Frontal cortex (tissue), 4 donors: ENCODE measurements around the gene PLCH2. TPM values are rescaled to one million over a fixed set of nuclear protein-coding genes. Genes with fewer than 3 reads are reported as not detected.
"Not testable (repeated sequence)": the region's sequence is repeated elsewhere in the genome, so short reads cannot be mapped to it uniquely, and the experiment has no call there.

Source experiments
- DNase-seq, 2 donors: peaks; one replicate each; pipeline ENCODE4 v3.0.0; 2012; ENCODE audit warnings: low spot score in 2 of 2
- FAIRE-seq: peaks from 2 replicates; lab custom pipeline; 2012; peaks lifted over from hg19 to GRCh38; lab: Jason Lieb, UNC
- total RNA-seq: library from RNA; depleted of rRNA; stranded (reverse); fragments of >200 nt; gene quantifications from one replicate; pipeline ENCODE4 v1.2.3, GENCODE V29; 2014
- donor health status: control.
- donor health status: control.
- donor health status: control.

Gene PLCH2
- total RNA-seq, 1 donor from 2014 or later = 9.0 TPM

DNA sequence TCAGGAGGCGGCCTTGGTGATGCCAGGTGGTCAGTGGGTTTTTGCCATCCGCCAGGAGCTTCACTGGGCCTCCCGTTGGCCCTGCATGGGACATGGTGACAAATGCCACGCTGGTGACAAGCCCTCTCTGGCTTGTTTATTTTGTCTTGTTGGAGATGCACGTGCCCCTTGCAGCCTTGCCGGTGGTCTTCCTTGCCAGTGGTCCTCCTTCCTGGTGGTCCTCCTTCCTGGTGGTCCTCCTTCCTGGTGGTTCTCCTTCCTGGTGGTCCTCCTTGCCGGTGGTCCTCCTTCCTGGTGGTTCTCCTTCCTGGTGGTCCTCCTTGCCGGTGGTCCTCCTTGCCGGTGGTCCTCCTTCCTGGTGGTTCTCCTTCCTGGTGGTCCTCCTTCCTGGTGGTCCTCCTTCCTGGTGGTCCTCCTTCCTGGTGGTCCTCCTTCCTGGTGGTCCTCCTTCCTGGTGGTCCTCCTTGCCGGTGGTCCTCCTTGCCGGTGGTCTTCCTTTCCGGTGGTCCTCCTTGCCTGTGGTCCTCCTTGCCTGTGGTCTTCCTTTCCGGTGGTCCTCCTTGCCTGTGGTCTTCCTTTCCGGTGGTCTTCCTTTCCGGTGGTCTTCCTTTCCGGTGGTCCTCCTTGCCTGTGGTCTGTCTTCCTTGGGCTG, 16.9 kb upstream of the PLCH2 start:
- not testable (repeated sequence) for DNase-seq, FAIRE-seq

DNA sequence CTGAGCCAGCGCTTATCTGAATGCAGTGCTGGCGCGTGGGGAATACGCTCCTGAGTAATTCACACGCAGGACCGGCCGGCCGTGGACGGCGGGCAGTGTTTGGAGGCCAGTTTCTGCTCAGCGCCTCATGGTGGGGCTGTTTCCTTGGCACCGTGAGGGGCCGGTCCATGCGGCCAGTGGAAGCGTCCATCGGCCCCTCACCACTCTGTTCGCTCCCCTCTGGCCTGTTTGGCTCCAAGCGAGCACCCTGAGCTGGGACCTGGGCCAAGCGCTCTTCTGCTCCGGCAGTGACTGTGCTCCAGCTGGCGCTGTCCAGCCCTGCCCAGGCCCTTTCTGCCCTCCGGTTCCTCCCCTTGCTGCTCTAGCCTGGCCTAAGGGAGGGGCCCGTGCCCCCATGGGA, 16.3 kb upstream of the PLCH2 start:
- no peak for FAIRE-seq
- peak; percentile 82 to 83 for DNase-seq

GRCh38 chr1:2460203-2460602, 15.9 kb upstream of the PLCH2 start:
- DNase-seq (no peak), FAIRE-seq (no peak)

GRCh38 chr1:2460996-2461751, 14.9 kb upstream of the PLCH2 start:
- DNase-seq (peak in 1 of 2 donors; percentile 56), FAIRE-seq (no peak)

GRCh38 chr1:2462819-2463218, 13.3 kb upstream of the PLCH2 start:
- FAIRE-seq (no peak), DNase-seq (no peak)

DNA sequence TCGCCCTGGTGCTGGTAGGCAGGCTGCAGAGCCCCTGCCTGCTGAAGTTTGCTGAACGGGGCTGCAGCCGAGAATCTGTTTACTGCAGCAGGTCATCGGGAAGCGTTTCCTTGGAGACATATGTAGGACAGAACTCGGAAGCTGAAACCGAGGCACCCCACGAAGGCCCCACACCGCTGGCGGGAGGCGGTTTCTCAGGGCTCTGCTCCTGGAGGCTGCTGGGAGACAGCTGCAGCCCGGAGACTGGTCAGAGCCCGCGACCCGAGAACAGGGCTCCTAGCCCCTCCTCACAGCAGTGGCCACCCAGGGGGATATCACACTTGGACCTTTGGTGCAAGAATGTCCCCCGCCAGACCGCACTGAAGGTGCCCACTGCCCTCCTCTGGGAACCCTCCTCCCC, 12.7 kb upstream of the PLCH2 start:
- DNase-seq (no peak), FAIRE-seq (no peak)

- no peak for FAIRE-seq
- DNase-seq = no peak
These were observed 10.5 kb upstream of the PLCH2 start for GRCh38 chr1:2465371-2466269.

DNA sequence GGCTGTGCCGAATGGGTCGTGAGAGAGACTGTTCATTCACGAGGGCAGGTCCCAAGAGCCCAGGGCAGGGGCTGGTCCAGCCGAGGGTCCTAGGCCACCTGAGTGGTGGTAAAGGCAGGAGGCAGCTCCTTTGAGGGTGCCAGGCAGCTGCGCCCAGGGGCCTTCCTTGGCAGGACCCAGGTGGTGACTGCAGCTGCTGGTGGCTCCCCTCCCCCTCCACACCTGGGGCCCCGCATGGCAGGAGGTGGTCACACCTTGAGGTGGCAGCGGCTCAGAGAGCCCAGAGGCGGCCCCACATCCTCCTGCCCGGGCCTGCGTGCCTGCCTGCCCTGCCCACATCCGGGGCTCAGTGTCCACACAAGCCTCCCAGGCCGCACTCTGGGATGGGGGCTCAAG, 9.8 kb upstream of the PLCH2 start:
- no peak for DNase-seq
- no peak for FAIRE-seq

GRCh38 chr1:2466958-2467554, 9.0 kb upstream of the PLCH2 start:
- DNase-seq (peak in 1 of 2 donors; percentile 80), FAIRE-seq (no peak)

- DNase-seq = peak in 1 of 2 donors; percentile 60
These were observed 8.0 kb upstream of the PLCH2 start for GRCh38 chr1:2468041-2468472.

GRCh38 chr1:2468540-2468939, 7.5 kb upstream of the PLCH2 start:
- FAIRE-seq (no peak), DNase-seq (peak in 1 of 2 donors; percentile 58)

More at GRCh38 chr1:2468041-2468472, 8.0 kb upstream of the PLCH2 start:
- FAIRE-seq = no peak

GRCh38 chr1:2469103-2469940, 6.8 kb upstream of the PLCH2 start:
- peak in 1 of 2 donors; percentile 44 for DNase-seq

DNA sequence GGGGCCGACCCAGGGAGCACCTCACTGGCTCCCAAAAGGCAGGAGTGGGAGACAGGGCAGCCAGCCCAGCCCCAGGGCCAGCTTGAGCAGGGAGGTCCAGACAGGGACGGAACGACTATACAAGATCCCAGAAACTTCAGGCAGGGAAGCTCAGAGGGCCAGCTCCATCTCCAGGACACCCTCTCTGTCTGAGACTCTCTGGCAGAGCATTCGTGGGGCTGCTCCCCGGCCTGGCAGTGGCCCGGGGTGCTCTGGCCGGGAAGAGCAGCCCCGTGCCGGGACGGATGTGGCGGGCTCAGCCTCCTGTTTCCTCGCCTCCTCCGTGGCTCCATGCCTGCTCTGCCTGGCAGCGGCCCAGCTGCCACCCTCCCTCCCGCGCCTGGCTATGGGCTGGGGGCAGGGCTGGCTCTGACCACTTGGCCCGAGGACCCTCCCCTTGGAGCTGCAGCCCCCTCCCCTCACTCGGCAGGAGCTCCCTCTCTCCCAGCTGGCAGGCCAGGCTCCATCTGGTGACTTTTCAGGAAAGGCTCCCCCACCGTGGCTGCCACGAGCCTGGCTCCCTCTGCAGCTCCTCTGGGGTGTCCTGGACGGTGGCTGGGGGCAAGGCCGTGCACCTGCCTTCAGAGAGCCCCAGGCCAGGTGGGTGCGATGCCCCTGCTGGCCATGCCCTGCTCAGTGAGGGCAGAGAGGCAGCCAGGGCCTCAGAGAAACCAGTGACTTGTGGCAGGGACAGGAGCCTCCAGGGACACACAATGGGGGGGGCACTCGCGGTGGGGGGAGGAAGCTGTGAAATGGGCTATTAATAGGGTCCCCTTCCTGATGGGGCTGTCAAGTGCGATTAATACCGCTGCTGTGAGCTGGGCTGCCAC, 5.6 kb upstream of the PLCH2 start:
- no peak for FAIRE-seq
- peak in 1 of 2 donors; percentile 58 for DNase-seq

More at GRCh38 chr1:2469103-2469940, 6.8 kb upstream of the PLCH2 start:
- FAIRE-seq = no peak

DNA sequence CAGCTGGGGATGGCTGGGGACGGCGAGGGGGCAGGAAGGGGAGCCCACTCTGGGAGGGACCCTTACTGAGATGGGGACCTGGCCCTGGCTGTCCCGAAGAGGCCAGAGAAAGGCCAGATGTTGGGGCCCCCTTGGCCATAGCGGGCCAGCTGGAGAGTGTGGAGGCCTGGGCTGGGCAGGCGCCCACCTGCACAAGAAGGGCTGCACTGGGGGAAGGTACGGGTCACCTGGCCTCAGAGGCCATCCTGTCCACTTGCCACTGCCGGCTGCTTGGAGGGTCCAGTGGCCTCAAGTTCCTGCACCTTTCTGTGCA, 5.0 kb upstream of the PLCH2 start:
- FAIRE-seq = no peak
- DNase-seq = no peak

DNA sequence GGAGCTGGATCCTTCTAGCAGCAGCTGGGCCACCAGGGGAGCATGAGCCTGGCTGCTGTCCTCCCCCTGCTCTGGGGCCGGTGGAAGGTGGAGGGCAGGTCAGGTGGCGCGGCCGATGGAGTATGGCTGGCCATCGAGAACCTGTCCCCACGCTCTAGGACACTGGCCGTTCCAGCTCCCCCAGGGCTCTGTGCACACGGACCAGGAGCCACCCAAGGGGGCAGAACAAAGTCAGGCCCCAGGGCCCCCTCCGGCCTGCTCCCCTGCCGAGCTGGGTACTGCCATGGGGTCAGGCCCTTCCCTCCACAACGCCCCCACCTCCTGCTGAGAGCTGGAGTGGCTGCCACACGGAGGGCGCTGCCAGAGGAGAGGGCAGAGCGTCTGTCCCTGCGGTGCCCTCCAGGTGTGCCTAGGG, 4.5 kb upstream of the PLCH2 start:
- no peak for FAIRE-seq

GRCh38 chr1:2472109-2472508, 4.0 kb upstream of the PLCH2 start:
- FAIRE-seq = no peak
- DNase-seq = no peak

More for the DNA sequence above, 4.5 kb upstream of the PLCH2 start:
- DNase-seq = no peak

GRCh38 chr1:2472561-2473177, 3.4 kb upstream of the PLCH2 start:
- DNase-seq (no peak), FAIRE-seq (no peak)

- no peak for DNase-seq
- FAIRE-seq = no peak
These were observed 2.9 kb upstream of the PLCH2 start for GRCh38 chr1:2473198-2473597.
